ENCODE data around the gene NINJ1. TPM values are rescaled to one million over a fixed set of nuclear protein-coding genes. Genes with fewer than 3 reads are reported as not detected.

Gene NINJ1
- total RNA-seq, 1 experiment from 2014 or later = 30.5 TPM

DNA sequence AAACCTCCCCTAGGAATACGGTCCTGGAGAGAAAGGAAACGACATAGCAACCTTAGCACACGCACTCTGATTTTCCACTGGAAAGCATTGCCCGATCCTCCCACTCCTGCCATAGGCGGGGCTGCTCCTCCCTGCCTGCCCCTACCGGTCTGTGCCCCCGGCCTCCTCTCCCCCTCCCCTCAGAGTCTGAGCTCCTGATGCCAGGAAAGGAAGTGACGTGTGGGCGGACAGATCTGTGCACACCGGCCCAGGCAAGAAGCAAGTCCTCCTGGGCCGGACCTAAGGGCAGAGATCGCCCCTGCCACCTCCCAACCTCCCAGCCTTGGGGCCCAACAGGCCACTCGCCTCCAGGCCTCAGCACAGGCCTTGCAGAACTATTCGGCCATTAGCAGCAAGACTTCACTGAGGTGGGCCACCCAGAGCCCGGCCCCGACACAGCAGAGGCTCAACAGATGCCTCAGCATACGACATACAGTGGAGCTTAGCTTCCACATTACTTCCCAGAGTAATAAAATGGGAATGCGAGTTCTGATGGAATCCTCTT is 7.2 kb downstream of the NINJ1 start:
- DNase-seq = no peak

GRCh38 chr9:93126151-93126781 is 7.8 kb downstream of the NINJ1 start:
- Histone ChIP-seq H3K9me3 (ENCODE audit: low read length) (no peaks in the 10 kb centered on the region), H3K4me1 (ENCODE audit: insufficient read depth, low read length) (no peaks in the 10 kb centered on the region), H3K79me2 (ENCODE audit: low read length) (no peaks in the 10 kb centered on the region), H4K20me1 (ENCODE audit: low read length) (no peaks in the 10 kb centered on the region), H3F3A (ENCODE audit: low read length, unreplicated experiment) (no peaks in the 10 kb centered on the region), H3K27ac (ENCODE audit: low read length) (no peak overlapping the region), H3K9ac (ENCODE audit: low read length) (no peak overlapping the region), H2AFZ (ENCODE audit: low read length) (no peak overlapping the region), H3K9me2 (replicated peaks; ENCODE audit: low read length) (no peaks in the 10 kb centered on the region), H3K36me3 (ENCODE audit: low read depth, low read length) (no peaks in the 10 kb centered on the region), H3K4me3 (ENCODE audit: low read length) (no peak overlapping the region), H3K4me2 (ENCODE audit: low read length) (no peak overlapping the region), H3K27me3 (ENCODE audit: low read length) (no peaks in the 10 kb centered on the region)
- TF ChIP-seq EZH2 (IDR thresholded peaks at IDR 0.05; ENCODE audit: low read length, unreplicated experiment) (no peak), EZH2phosphoT487 (IDR thresholded peaks at IDR 0.05; ENCODE audit: borderline replicate concordance, low read length) (no peak), CTCF (conservative IDR thresholded peaks at IDR 0.05; ENCODE audit: low read depth, low read length) (no peak)
- ATAC-seq (no peak), DNase-seq (no peak)
- BruUV-seq (replicated peaks) = no TSS peak
- ChIA-PET CTCF (no interaction called here), POLR2A (ENCODE audit: unreplicated experiment) (no interaction called here)
- intact Hi-C loops (cut with micrococcal nuclease) = no loop called here

More for the DNA sequence above, 7.2 kb downstream of the NINJ1 start:
- Histone ChIP-seq H3K79me2 (ENCODE audit: low read length) (peaks cover 4% of the 10 kb centered on the region; the same call in 1 of the 2 replicates), H3K4me2 (ENCODE audit: low read length) (no peak overlapping the region), H2AFZ (ENCODE audit: low read length) (no peak overlapping the region), H3K27ac (ENCODE audit: low read length) (no peak overlapping the region), H3K27me3 (ENCODE audit: low read length) (no peaks in the 10 kb centered on the region), H3K4me3 (ENCODE audit: low read length) (no peak overlapping the region), H3F3A (ENCODE audit: low read length, unreplicated experiment) (no peaks in the 10 kb centered on the region), H3K9ac (ENCODE audit: low read length) (no peak overlapping the region), H4K20me1 (ENCODE audit: low read length) (no peaks in the 10 kb centered on the region), H3K9me3 (ENCODE audit: low read length) (no peaks in the 10 kb centered on the region), H3K36me3 (ENCODE audit: low read depth, low read length) (no peaks in the 10 kb centered on the region), H3K9me2 (replicated peaks; ENCODE audit: low read length) (no peaks in the 10 kb centered on the region), H3K4me1 (ENCODE audit: insufficient read depth, low read length) (no peaks in the 10 kb centered on the region)
- intact Hi-C loops (cut with micrococcal nuclease) = no loop called here
- ChIA-PET POLR2A (ENCODE audit: unreplicated experiment) (no interaction called here), CTCF (no interaction called here)
- no peak for ATAC-seq
- TF ChIP-seq CTCF (conservative IDR thresholded peaks at IDR 0.05; ENCODE audit: low read depth, low read length) (no peak), EZH2 (IDR thresholded peaks at IDR 0.05; ENCODE audit: low read length, unreplicated experiment) (no peak), EZH2phosphoT487 (IDR thresholded peaks at IDR 0.05; ENCODE audit: borderline replicate concordance, low read length) (no peak)
- no TSS peak for BruUV-seq (replicated peaks)

- Histone ChIP-seq H3K4me2 (ENCODE audit: low read length) (no peak overlapping the region), H3K36me3 (ENCODE audit: low read depth, low read length) (no peaks in the 10 kb centered on the region), H3K4me3 (ENCODE audit: low read length) (no peak overlapping the region), H3K27me3 (ENCODE audit: low read length) (no peaks in the 10 kb centered on the region), H2AFZ (ENCODE audit: low read length) (no peak overlapping the region), H3K9me2 (replicated peaks; ENCODE audit: low read length) (no peaks in the 10 kb centered on the region), H3K79me2 (ENCODE audit: low read length) (no peaks in the 10 kb centered on the region), H3K4me1 (ENCODE audit: insufficient read depth, low read length) (peaks cover 1% of the 10 kb centered on the region), H4K20me1 (ENCODE audit: low read length) (no peaks in the 10 kb centered on the region), H3K9ac (ENCODE audit: low read length) (no peak overlapping the region), H3K27ac (ENCODE audit: low read length) (no peak overlapping the region), H3F3A (ENCODE audit: low read length, unreplicated experiment) (no peaks in the 10 kb centered on the region), H3K9me3 (ENCODE audit: low read length) (no peaks in the 10 kb centered on the region)
- POLR2A ChIA-PET (ENCODE audit: unreplicated experiment) = no interaction called here
- DNase-seq (no peak), ATAC-seq (no peak)
- CTCF ChIA-PET = no interaction called here
- no TSS peak for BruUV-seq (replicated peaks)
- intact Hi-C loops (cut with micrococcal nuclease) = no loop called here
- no peak for TF ChIP-seq EZH2 (IDR thresholded peaks at IDR 0.05; ENCODE audit: low read length, unreplicated experiment)
- TF ChIP-seq CTCF (conservative IDR thresholded peaks at IDR 0.05; ENCODE audit: low read depth, low read length) = no peak
- TF ChIP-seq EZH2phosphoT487 (IDR thresholded peaks at IDR 0.05; ENCODE audit: borderline replicate concordance, low read length) = no peak
Observed at GRCh38 chr9:93125331-93125894, 8.6 kb downstream of the NINJ1 start.
